GM12874 (cell line): ENCODE data around the gene MUC20.

Experiments
- TF ChIP-seq, protein P1 (sequence below): IDR thresholded peaks from 2 replicates; pipeline ENCODE4 v1.5.1; 2011; ENCODE audit warnings: low read depth, mild to moderate bottlenecking, control low read depth, low read length, moderate library complexity; ENCODE audit not compliant: insufficient read depth

The MUC20 gene

DNA sequence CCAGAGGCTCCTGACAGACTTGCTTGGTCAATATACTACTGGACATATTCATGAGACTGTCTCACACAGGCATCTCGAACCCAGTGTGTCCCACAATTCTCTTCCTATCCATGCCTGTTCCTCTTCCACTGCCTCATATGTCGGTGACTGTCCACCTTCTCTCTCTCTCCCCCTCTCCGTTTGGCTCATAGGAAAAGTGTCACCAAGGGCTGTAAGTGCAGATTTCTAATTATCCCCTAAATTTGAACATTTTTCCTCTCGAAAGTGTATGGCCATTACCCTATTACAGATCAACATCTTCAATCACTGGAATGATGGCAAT, 22.5 kb upstream of the MUC20 start:
- TF ChIP-seq, protein P1, sequence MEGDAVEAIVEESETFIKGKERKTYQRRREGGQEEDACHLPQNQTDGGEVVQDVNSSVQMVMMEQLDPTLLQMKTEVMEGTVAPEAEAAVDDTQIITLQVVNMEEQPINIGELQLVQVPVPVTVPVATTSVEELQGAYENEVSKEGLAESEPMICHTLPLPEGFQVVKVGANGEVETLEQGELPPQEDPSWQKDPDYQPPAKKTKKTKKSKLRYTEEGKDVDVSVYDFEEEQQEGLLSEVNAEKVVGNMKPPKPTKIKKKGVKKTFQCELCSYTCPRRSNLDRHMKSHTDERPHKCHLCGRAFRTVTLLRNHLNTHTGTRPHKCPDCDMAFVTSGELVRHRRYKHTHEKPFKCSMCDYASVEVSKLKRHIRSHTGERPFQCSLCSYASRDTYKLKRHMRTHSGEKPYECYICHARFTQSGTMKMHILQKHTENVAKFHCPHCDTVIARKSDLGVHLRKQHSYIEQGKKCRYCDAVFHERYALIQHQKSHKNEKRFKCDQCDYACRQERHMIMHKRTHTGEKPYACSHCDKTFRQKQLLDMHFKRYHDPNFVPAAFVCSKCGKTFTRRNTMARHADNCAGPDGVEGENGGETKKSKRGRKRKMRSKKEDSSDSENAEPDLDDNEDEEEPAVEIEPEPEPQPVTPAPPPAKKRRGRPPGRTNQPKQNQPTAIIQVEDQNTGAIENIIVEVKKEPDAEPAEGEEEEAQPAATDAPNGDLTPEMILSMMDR: no peak

DNA sequence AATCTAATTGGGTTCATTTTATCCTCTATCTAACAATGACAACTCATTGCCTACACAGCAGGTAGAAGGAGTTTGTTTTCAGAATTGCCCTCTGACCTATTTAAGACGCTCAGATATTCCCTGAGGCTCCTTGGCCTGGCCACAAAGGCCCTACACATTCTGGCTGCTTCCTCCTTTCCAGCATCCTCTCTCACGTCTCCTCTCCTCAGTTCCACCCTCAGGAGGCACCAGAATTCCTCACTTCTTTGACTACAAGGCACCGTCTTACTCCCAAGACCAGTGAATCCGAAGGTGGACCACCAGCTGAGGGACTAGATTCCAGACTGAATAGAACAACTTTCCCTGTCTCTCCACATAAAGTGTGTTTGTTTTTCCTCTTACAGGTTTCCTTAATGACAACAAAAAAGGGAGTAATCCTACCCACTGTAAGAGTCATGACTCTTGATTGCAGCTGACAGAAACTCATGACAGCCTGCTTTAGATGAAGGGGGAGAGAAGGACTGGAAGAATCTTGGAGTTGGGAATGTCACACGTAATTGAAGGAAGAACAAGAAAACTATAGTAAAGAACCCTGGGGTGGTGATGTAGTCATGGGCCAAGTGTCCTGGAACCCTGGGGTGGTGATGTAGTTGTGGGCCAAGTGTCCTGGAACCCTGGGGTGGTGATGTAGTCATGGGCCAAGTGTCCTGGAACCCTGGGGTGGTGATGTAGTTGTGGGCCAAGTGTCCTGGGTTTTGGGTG, 22.0 kb upstream of the MUC20 start:
- TF ChIP-seq, protein P1: no peak

DNA sequence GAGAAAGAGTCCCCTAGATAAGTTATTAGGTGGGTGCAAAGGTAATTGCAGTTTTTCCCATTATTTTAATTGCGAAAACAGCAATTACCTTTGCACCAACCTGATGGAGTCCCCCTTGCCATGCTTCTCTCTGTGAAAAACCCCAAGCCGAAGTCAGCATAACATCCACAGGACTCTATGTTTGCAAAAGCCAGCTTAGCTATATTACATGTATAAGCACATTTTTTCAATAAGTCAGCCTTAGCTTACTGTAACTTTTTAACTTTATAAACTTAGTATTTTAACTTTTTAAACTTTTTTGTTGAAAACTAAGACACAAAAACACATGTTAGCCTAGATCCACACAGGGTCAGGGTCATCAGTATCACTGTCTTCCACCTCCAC, 21.4 kb upstream of the MUC20 start:
- TF ChIP-seq, protein P1: no peak

DNA sequence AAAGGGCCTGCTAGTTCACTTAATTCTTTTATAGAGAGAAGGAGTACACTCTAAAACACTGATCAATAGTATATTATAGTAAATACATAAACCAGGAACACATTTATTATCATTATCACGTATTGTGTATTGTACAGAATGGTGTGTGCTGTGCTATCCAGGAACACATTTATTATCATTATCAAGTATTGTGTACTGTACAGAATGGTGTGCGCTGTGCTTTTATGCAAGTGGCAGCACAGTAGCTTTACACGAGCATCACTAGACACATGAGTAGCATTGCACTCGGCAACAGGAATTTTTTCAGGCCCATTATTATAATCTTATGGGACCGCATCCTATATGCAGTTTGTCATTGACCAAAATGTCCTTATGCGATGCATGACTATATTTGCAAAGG, 20.9 kb upstream of the MUC20 start:
- TF ChIP-seq, protein P1: no peak

DNA sequence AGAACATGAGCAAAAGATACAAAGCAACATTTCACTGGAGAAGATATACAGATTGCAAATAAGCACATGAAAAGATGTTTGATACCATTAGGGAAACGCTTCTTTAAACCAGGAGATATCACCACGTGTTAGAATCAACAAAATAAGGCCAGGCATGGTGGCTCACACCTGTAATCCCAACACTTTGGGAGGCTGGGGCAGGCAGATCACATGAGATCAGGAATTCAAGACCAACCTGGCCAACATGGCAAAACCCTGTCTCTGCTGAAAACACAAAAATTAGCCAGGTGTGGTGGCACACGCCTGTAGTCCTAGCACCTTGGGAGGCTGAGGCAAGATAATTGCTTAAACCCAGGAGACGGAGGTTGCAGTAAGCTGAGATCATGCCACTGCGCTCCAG, 20.5 kb upstream of the MUC20 start:
- TF ChIP-seq, protein P1: no peak

DNA sequence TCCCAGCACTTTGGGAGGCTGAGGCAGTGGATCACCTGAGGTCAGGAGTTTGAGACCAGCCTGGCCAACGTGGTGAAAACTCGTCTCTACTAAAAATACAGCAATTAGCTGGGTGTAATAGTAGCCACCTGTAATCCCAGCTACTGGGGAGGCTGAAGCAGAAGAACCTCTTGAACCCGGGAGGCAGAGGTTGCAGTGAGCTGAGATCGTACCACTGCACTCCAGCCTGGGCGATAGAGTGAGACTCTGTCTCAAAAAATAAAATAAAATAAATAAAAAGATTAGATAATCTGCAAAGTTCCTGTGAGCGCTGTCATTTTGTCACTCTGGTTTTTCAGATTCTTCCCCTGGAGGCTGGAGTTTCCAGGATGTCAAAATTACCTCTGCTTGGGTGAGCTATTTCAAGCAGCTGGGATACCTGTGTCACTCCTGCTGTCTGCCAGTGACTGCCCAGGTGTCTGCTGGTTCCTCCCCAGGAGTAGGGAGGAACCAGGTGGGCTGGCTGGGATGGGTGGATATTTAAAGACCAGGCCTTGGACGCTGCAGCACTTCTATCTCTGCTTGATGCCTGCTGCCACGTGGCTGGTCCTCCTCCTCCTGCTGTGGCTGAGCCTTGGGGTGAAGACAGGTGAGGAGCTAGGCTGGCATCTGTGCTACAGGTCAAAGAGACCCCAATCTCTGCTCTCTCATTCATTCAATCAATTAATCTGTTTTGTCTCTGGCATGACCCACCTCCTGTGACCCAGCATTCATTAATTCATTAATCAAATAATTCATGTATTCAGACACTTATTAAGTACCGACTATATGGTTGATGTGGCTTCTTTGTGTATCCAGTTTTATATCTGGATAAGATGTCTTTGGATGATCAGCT, 19.5 kb upstream of the MUC20 start:
- TF ChIP-seq, protein P1: no peak

DNA sequence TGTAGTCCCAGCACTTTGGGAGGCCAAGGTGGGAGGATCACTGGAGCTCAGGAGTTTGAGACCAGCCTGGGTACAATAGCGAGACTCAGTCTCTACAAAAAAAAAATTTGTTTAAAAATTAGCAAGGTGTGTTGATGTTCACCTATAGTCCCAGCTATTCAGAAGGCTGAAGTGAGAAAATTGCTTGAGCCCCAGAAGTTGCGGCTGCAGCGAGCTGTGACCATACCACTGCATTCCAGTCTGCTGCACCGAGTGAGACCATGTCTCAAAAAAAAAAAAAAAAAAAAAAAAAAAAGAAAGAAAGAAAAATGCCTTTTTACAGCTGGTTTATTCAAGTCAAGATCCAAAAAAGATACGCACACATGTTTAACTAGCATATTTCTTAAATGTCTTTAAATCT, 17.0 kb upstream of the MUC20 start:
- TF ChIP-seq, protein P1: no peak
